ENCODE measurements around the gene SYCP1. TPM values are rescaled to one million over a fixed set of nuclear protein-coding genes. Genes with fewer than 3 reads are reported as not detected.

The SYCP1 gene
- total and polyA plus RNA-seq, 5 donors: not detected

DNA sequence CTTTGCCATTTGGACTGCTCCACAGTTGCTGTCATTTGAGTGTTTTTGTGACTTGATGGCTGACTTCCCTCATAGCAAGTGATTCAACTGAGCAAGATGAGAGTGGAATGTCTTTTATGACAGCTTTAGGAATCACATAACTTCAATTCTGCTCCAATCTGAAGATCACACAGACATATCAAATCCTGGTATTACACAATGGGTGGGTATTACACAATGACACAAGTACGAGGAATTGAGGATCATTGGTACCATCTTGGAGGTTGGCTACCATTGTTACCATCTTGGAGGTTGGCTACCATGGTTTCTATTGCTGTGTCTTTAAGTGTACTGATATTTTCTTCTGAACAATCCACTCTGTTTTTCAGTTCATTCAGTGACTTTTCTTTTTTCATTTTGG lies 166.5 kb downstream of the SYCP1 start:
- Histone ChIP-seq H3K27ac (ENCODE audit: low read length) (no peak overlapping the region), H3K9me3 (ENCODE audit: control insufficient read depth, low read length) (no peaks in the 10 kb centered on the region), H3K27me3 (ENCODE audit: control insufficient read depth, insufficient read depth) (no peaks in the 10 kb centered on the region), H3K4me3 (ENCODE audit: low read length) (no peak overlapping the region), H3K4me1 (ENCODE audit: control insufficient read depth, insufficient read depth, low read length) (no peaks in the 10 kb centered on the region)
- DNase-seq (no peak), ATAC-seq (no peak)
- intact Hi-C loops (cut with DNase I): no loop called here
- WGBS: 64% methylated on average over 1 of the region's 1 CpG

DNA sequence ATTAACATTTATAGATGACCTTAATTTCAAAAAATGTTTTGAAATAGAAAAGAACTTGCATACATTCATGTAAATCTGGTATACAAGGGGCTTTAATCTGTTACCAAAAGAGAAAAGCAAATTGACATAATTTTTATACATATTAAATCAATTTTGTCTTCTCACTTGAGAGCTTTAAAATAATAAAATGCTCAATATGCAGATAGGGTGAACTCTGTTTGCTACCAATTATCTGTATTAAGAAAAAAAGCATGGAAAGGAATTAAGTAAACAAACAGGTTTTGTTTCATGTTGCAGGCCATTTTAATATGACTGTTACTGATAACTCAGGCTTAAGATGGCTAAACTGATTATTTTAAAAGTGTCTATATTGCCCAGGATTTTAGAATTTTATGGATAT lies 168.9 kb downstream of the SYCP1 start:
- H3K9me3 ChIP-seq (ENCODE audit: control insufficient read depth, low read length): no peaks in the 10 kb centered on the region
- ATAC-seq (no peak), DNase-seq (no peak)
- H3K27ac ChIP-seq (ENCODE audit: low read length): no peak overlapping the region
- no peak overlapping the region for H3K4me3 ChIP-seq (ENCODE audit: low read length)
- intact Hi-C loops (cut with DNase I): no loop called here
- H3K27me3 ChIP-seq (ENCODE audit: control insufficient read depth, insufficient read depth): no peaks in the 10 kb centered on the region
- H3K4me1 ChIP-seq (ENCODE audit: control insufficient read depth, insufficient read depth, low read length): no peaks in the 10 kb centered on the region

DNA sequence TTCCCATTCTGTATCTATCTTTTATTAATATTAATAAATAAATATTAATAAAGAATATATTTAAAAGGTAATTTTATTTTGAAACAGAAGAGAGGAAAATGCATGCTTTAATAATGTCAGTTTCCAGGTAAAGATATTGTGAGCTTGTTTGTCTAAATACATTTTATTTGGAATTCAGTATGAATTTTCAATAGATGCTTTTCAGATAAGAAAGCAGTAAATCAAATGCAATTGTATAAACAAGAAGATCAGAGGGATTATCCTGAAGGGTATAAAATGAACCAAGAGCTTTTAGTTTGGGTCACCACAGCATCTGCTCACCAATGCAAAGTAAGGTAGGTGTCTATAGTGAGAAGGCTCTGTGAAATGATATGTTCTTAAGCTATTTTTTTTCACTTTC lies 174.9 kb downstream of the SYCP1 start, which contains the start of gene TSHB:
TSHB (plus strand) TSS at position 301 of the 400 bp plus-strand sequence. CDS start 3,537 bp downstream, outside the sequence.
- no peaks in the 10 kb centered on the region for H3K27me3 ChIP-seq (ENCODE audit: control insufficient read depth, insufficient read depth)
- no peak for ATAC-seq
- no peak within 1 kb of the TSS for H3K27ac ChIP-seq (ENCODE audit: low read length)
- no peak within 1 kb of the TSS for H3K4me3 ChIP-seq (ENCODE audit: low read length)
- no peaks in the 10 kb centered on the region for H3K9me3 ChIP-seq (ENCODE audit: control insufficient read depth, low read length)
- intact Hi-C loops (cut with DNase I): no loop called here
- DNase-seq: no peak
- no peaks in the 10 kb centered on the region for H3K4me1 ChIP-seq (ENCODE audit: control insufficient read depth, insufficient read depth, low read length)

DNA sequence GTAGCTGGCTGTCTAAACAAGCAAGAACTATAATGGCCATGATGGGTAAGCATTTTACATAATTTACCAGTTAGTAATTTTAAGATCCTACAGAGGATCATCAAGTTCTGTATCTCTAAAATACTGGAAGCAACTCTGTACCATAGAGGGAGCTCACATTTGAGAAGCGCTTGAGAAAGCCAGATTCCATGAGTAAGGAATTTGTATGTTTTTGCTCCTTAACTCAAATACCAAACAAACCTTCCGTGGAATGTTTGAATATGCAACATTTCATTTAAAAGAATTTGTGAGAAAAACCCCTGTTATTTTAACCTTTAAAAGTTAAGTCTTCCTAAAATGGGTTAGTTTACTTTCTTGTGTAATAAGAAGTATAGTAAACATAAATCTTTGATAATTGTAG lies 176.9 kb downstream of the SYCP1 start:
- H3K27me3 ChIP-seq (ENCODE audit: control insufficient read depth, insufficient read depth): no peaks in the 10 kb centered on the region
- DNase-seq (no peak), ATAC-seq (no peak)
- WGBS: 61% methylated on average over 2 of the region's 2 CpGs
- H3K4me3 ChIP-seq (ENCODE audit: low read length): no peak overlapping the region
- H3K27ac ChIP-seq (ENCODE audit: low read length): no peak overlapping the region
- intact Hi-C loops (cut with DNase I): no loop called here
- no peaks in the 10 kb centered on the region for H3K9me3 ChIP-seq (ENCODE audit: control insufficient read depth, low read length)
- no peaks in the 10 kb centered on the region for H3K4me1 ChIP-seq (ENCODE audit: control insufficient read depth, insufficient read depth, low read length)

GRCh38 chr1:115035652-115036051 lies 181.0 kb downstream of the SYCP1 start:
- ATAC-seq (no peak), DNase-seq (no peak)
- no peaks in the 10 kb centered on the region for H3K9me3 ChIP-seq (ENCODE audit: control insufficient read depth, low read length)
- 72% methylated on average over 1 of the region's 1 CpG for WGBS
- H3K27me3 ChIP-seq (ENCODE audit: control insufficient read depth, insufficient read depth): no peaks in the 10 kb centered on the region
- no peak overlapping the region for H3K27ac ChIP-seq (ENCODE audit: low read length)
- intact Hi-C loops (cut with DNase I): no loop called here
- H3K4me1 ChIP-seq (ENCODE audit: control insufficient read depth, insufficient read depth, low read length): no peaks in the 10 kb centered on the region
- no peak overlapping the region for H3K4me3 ChIP-seq (ENCODE audit: low read length)

DNA sequence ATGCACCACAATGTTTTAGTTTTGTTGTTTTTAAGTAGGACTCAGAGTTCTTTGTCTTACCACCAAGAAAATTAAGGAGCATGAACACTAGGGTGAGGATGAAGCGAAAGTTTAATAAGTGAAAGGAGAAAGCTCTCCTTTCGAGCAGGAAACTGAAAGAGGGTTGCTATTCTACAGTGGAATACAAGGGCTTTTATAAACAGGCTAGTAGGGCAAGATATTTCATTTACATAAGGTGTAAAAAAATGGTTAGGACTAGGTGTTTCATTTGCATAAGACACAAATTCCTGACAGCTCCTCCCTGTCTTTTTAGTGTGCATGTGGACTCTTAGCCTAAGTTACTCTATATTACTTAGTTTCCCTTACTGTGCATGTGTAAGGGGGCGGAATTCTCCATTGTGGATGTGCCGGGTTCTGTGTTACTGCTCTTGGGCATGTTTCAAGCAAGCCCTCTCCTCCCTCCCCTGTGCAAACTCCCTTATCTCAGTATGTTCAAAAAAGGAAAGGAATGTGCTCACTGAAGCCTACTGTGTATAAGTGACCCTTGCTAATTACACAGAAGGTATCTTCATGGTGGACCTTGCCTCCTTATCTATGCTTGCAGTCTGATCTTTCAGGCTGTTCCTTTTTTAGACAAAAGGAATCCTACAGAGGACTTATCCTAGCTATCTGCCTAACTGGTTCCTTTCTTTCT lies 182.3 kb downstream of the SYCP1 start:
- H3K27ac ChIP-seq (ENCODE audit: low read length): no peak overlapping the region
- no peak overlapping the region for H3K4me3 ChIP-seq (ENCODE audit: low read length)
- ATAC-seq: peak in 1 of 2 donors; percentile 59
- no peaks in the 10 kb centered on the region for H3K4me1 ChIP-seq (ENCODE audit: control insufficient read depth, insufficient read depth, low read length)
- no peak for DNase-seq
- intact Hi-C loops (cut with DNase I): no loop called here
- no peaks in the 10 kb centered on the region for H3K27me3 ChIP-seq (ENCODE audit: control insufficient read depth, insufficient read depth)
- WGBS: 63% methylated on average over 4 of the region's 4 CpGs
- H3K9me3 ChIP-seq (ENCODE audit: control insufficient read depth, low read length): no peaks in the 10 kb centered on the region

DNA sequence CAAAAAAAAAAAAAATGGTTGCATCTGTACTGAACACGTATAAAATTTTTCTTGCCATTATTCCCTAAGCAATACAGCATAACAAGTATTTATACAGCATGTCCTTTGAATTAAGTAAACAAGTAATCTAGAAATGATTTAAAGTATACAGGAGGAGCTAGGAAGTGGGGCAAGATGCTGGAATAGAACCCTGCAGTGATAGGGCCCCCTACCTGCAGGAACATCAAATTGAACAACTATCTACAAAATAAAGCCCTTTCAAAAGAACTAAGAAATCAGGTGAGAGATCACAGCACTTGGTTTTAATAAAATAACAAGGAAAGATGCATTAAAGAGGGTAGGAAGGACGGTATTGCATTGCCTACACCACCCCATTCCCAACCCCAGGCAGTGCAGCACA lies 185.8 kb downstream of the SYCP1 start:
- H3K27ac ChIP-seq (ENCODE audit: low read length): no peak overlapping the region

DNA sequence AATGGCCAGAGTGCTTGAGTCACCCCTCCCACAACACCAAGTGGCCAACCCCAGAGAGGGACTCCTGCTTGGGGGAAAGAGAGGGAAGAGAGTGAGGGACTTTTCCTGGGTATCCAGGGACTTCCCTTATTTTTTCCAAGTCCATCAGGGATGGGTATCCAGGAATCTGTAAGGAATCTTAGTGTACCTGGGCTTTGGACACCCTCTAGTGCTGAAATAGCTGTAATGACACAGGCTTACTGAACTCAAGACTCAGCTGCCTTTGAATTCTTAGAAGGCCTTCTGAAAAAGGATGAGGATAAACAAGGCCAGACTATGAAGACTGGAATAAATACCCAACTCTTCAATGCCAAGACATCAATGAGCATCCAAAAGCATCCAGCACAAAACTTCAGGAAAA lies 187.0 kb downstream of the SYCP1 start:
- ATAC-seq (no peak), DNase-seq (no peak)
- intact Hi-C loops (cut with DNase I): no loop called here

More for the DNA sequence above, 185.8 kb downstream of the SYCP1 start:
- DNase-seq (no peak), ATAC-seq (no peak)
- no peaks in the 10 kb centered on the region for H3K27me3 ChIP-seq (ENCODE audit: control insufficient read depth, insufficient read depth)
- no peaks in the 10 kb centered on the region for H3K4me1 ChIP-seq (ENCODE audit: control insufficient read depth, insufficient read depth, low read length)
- intact Hi-C loops (cut with DNase I): no loop called here
- H3K9me3 ChIP-seq (ENCODE audit: control insufficient read depth, low read length): no peaks in the 10 kb centered on the region
- 79% methylated on average over 2 of the region's 2 CpGs for WGBS
- no peak overlapping the region for H3K4me3 ChIP-seq (ENCODE audit: low read length)

More for the DNA sequence above, 187.0 kb downstream of the SYCP1 start:
- H3K27ac ChIP-seq (ENCODE audit: low read length): no peak overlapping the region
- no peaks in the 10 kb centered on the region for H3K4me1 ChIP-seq (ENCODE audit: control insufficient read depth, insufficient read depth, low read length)
- no peaks in the 10 kb centered on the region for H3K27me3 ChIP-seq (ENCODE audit: control insufficient read depth, insufficient read depth)
- H3K4me3 ChIP-seq (ENCODE audit: low read length): no peak overlapping the region
- H3K9me3 ChIP-seq (ENCODE audit: control insufficient read depth, low read length): no peaks in the 10 kb centered on the region

Other genes with a start within 250 kb of the SYCP1 start
- gene DENND2C, start 184.8 kb upstream of the SYCP1 start, total RNA-seq: 1 to 10 TPM; 2.2 to 3.7 (median 2.6) TPM
- gene DENND2C, start 184.8 kb upstream of the SYCP1 start, polyA plus RNA-seq: 1.5 TPM
- gene AMPD1, start 159.3 kb upstream of the SYCP1 start, total RNA-seq: not detected
- gene AMPD1, start 159.3 kb upstream of the SYCP1 start, polyA plus RNA-seq: not detected
- 10 to 100 TPM in 1 of 4 donors, 1 to 10 TPM in 3; 7.3 to 12.8 (median 8.9) TPM for gene NRAS, start 138.1 kb upstream of the SYCP1 start, total RNA-seq
- gene NRAS, start 138.1 kb upstream of the SYCP1 start, polyA plus RNA-seq: 4.8 TPM
- 100 to 1,000 TPM; 699 to 819 (median 772) TPM for gene CSDE1, start 96.9 kb upstream of the SYCP1 start, total RNA-seq
- gene CSDE1, start 96.9 kb upstream of the SYCP1 start, polyA plus RNA-seq: 227 TPM
- 10 to 100 TPM; 31.3 to 36.9 (median 34.7) TPM for gene SIKE1, start 74.2 kb upstream of the SYCP1 start, total RNA-seq
- 17.9 TPM for gene SIKE1, start 74.2 kb upstream of the SYCP1 start, polyA plus RNA-seq
- not detected for gene TSHB, start 175.0 kb downstream of the SYCP1 start, total RNA-seq
- not detected for gene TSHB, start 175.0 kb downstream of the SYCP1 start, polyA plus RNA-seq
- gene TSPAN2, start 234.6 kb downstream of the SYCP1 start, total RNA-seq: 10 to 100 TPM in 3 of 4 donors, 1 to 10 TPM in 1; 9.5 to 17.4 (median 13.9) TPM
- 6.5 TPM for gene TSPAN2, start 234.6 kb downstream of the SYCP1 start, polyA plus RNA-seq

Data from right cardiac atrium (tissue), 5 donors.